Measurements from ENCODE around the gene B4GAT1.
"Not testable (repeated sequence)": the region's sequence is repeated elsewhere in the genome, so short reads cannot be mapped to it uniquely, and the experiment has no call there.

B4GAT1 gene

GRCh38 chr11:66311470-66311964 is 35.9 kb downstream of the B4GAT1 start:
- DNase-seq (ENCODE audit: low read depth) = no peak
- peak overlapping the region; percentile 41 for H3K4me3 ChIP-seq (ENCODE audit: low read depth, low read length)
- in situ Hi-C loops (cut with HindIII; ENCODE audit: low sequenced_read_pairs) = no loop called here
- TF ChIP-seq CTCF (IDR thresholded peaks at IDR 0.05; ENCODE audit: low read depth, low read length, missing control alignments) = no peak

- in situ Hi-C loops (cut with HindIII; ENCODE audit: low sequenced_read_pairs); H3K4me3 ChIP-seq (ENCODE audit: low read depth, low read length); DNase-seq (ENCODE audit: low read depth): not testable (repeated sequence)
Observed at GRCh38 chr11:66310803-66311440, 36.5 kb downstream of the B4GAT1 start.

DNA sequence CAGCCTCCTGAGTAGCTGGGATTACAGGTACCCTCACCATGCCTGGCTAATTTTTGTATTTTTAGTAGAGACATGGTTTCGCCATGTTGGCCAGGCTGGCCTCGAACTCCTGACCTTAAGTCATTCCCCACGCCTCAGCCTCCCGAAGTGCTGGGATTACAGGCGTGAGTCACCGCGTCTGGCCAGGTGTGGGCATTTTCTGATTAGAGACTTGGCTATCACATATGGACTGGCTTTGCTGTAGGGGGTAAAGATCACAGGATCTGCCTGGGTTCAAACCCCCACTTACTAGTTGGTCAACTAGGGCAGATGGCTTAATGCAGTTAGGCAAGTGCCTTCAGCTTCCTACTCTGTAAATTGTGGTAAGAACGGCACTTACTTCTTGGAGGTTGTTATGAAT is 37.1 kb downstream of the B4GAT1 start:
- no peak overlapping the region for H3K4me3 ChIP-seq (ENCODE audit: low read depth, low read length)
- no peak for TF ChIP-seq CTCF (IDR thresholded peaks at IDR 0.05; ENCODE audit: low read depth, low read length, missing control alignments)
- no peak for DNase-seq (ENCODE audit: low read depth)
- in situ Hi-C loops (cut with HindIII; ENCODE audit: low sequenced_read_pairs) = no loop called here

DNA sequence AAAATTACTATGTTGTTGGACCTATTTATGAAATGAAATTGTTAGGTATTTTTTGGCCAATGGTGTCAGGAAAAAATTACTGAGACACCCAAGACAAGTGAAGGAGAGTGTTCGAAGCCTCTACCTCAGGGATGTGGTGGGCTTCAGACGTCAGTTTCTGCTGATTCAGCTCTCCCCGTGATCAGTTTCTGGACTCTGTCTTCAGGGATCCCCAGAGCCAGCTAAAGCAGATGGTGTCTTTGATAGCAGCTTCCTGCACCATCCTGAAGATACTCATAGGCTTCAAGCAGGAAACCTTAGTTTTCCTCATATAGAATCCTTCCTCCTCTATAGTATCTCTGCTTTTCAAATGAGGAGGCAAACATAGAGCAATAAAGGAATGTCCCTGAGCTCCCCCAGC is 38.0 kb downstream of the B4GAT1 start:
- in situ Hi-C loops (cut with HindIII; ENCODE audit: low sequenced_read_pairs) = no loop called here
- TF ChIP-seq CTCF (IDR thresholded peaks at IDR 0.05; ENCODE audit: low read depth, low read length, missing control alignments) = no peak
- DNase-seq (ENCODE audit: low read depth) = no peak
- no peak overlapping the region for H3K4me3 ChIP-seq (ENCODE audit: low read depth, low read length)

GRCh38 chr11:66302656-66303055 is 44.8 kb downstream of the B4GAT1 start:
- DNase-seq (ENCODE audit: low read depth) = no peak
- no peak overlapping the region for H3K4me3 ChIP-seq (ENCODE audit: low read depth, low read length)
- in situ Hi-C loops (cut with HindIII; ENCODE audit: low sequenced_read_pairs) = no loop called here
- no peak for TF ChIP-seq CTCF (IDR thresholded peaks at IDR 0.05; ENCODE audit: low read depth, low read length, missing control alignments)

GRCh38 chr11:66299186-66299585 is 48.2 kb downstream of the B4GAT1 start:
- TF ChIP-seq CTCF (IDR thresholded peaks at IDR 0.05; ENCODE audit: low read depth, low read length, missing control alignments) = no peak
- H3K4me3 ChIP-seq (ENCODE audit: low read depth, low read length) = no peak overlapping the region
- in situ Hi-C loops (cut with HindIII; ENCODE audit: low sequenced_read_pairs) = no loop called here
- DNase-seq (ENCODE audit: low read depth) = no peak

- DNase-seq (ENCODE audit: low read depth) = no peak
- TF ChIP-seq CTCF (IDR thresholded peaks at IDR 0.05; ENCODE audit: low read depth, low read length, missing control alignments) = no peak
- no peak overlapping the region for H3K4me3 ChIP-seq (ENCODE audit: low read depth, low read length)
- in situ Hi-C loops (cut with HindIII; ENCODE audit: low sequenced_read_pairs) = no loop called here
Observed at GRCh38 chr11:66297610-66298009, 49.8 kb downstream of the B4GAT1 start.
